Right lobe of liver (tissue), 4 donors: Measurements from ENCODE around the gene POPDC2.

Experiments used
- POLR2A ChIP-seq: fragments of 450-650 bp; IDR thresholded peaks from one replicate; pipeline ENCODE4 v1.6.1; 2017; ENCODE audit warnings: antibody characterized with exemption, mild to moderate bottlenecking
- TF ChIP-seq, protein P1 (sequence below), 4 donors: fragments of 200-600 bp in 3 of 4; fragments of 450-650 bp in 1 of 4; IDR thresholded peaks; one replicate each; pipeline versions ENCODE4 v1.5.1 to v1.8.0; 2016 to 2022; ENCODE audit warnings: antibody characterized with exemption in 4 of 4, mild to moderate bottlenecking in 2 of 4
- donor health status: DM: no; HTN: no; CAD: no.
- donor health status: DM: no; HTN: no; CAD: no.
- donor health status: DM: no; HTN: yes; CAD: no.

DNA sequence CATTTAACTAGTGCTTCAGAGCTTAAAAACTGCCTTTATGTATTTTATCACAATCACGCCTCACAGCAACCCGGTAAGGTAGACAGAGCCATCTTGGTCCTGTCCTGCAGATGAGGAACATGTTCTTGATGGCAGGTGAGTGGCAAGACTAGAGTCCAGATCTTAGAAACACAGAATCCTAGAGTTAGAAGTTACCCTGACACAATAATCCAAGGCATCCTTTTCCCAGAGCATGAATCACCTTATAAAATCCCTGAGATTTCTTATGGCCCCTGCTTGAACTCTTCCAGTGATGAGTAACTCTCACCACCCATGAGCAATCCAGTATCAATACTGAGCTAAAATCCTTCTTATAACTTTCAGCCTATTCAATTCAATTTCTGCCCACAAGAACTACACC lies 16.9 kb downstream of the POPDC2 start:
- TF ChIP-seq, protein P1, sequence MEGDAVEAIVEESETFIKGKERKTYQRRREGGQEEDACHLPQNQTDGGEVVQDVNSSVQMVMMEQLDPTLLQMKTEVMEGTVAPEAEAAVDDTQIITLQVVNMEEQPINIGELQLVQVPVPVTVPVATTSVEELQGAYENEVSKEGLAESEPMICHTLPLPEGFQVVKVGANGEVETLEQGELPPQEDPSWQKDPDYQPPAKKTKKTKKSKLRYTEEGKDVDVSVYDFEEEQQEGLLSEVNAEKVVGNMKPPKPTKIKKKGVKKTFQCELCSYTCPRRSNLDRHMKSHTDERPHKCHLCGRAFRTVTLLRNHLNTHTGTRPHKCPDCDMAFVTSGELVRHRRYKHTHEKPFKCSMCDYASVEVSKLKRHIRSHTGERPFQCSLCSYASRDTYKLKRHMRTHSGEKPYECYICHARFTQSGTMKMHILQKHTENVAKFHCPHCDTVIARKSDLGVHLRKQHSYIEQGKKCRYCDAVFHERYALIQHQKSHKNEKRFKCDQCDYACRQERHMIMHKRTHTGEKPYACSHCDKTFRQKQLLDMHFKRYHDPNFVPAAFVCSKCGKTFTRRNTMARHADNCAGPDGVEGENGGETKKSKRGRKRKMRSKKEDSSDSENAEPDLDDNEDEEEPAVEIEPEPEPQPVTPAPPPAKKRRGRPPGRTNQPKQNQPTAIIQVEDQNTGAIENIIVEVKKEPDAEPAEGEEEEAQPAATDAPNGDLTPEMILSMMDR (IDR thresholded peaks at IDR 0.05), result no peak
- TF ChIP-seq POLR2A, result no peak
